ENCODE measurements around the gene GCFC2.

DNA sequence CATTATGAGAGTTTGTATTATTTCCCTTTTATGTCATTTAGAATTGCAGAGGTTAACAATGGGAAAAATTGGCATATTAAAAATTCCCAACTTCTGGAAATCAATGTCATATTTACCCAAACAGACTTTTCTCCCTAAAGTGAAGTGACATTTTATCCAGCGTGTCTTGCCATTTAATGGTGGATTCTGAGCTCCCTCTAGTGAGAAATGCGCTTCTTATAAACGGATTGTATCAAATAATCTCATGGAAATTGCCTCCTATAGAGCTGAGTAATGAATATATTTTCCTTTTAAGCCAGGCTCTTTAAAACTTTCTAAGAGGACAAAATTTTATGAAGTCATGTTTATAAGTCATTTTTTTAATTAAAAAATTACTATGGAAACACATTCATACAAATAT lies 5.7 kb upstream of the GCFC2 start:
- TF ChIP-seq, protein P1, sequence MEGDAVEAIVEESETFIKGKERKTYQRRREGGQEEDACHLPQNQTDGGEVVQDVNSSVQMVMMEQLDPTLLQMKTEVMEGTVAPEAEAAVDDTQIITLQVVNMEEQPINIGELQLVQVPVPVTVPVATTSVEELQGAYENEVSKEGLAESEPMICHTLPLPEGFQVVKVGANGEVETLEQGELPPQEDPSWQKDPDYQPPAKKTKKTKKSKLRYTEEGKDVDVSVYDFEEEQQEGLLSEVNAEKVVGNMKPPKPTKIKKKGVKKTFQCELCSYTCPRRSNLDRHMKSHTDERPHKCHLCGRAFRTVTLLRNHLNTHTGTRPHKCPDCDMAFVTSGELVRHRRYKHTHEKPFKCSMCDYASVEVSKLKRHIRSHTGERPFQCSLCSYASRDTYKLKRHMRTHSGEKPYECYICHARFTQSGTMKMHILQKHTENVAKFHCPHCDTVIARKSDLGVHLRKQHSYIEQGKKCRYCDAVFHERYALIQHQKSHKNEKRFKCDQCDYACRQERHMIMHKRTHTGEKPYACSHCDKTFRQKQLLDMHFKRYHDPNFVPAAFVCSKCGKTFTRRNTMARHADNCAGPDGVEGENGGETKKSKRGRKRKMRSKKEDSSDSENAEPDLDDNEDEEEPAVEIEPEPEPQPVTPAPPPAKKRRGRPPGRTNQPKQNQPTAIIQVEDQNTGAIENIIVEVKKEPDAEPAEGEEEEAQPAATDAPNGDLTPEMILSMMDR (IDR thresholded peaks at IDR 0.05; ENCODE audit: insufficient read depth, low read depth, low read length) = no peak
- TF ChIP-seq EZH2 (IDR thresholded peaks at IDR 0.05; ENCODE audit: insufficient read depth, low read length) = no peak

All from astrocyte (in vitro differentiated cells and primary cell).